Retina (tissue), 1 donor: ENCODE data around the gene SLFN14.
"Not testable (repeated sequence)": the region's sequence is repeated elsewhere in the genome, so short reads cannot be mapped to it uniquely, and the experiment has no call there.

Source experiments
- DNase-seq: peaks from one replicate; pipeline ENCODE4 v3.0.0-alpha.2; 2016

The SLFN14 gene

DNA sequence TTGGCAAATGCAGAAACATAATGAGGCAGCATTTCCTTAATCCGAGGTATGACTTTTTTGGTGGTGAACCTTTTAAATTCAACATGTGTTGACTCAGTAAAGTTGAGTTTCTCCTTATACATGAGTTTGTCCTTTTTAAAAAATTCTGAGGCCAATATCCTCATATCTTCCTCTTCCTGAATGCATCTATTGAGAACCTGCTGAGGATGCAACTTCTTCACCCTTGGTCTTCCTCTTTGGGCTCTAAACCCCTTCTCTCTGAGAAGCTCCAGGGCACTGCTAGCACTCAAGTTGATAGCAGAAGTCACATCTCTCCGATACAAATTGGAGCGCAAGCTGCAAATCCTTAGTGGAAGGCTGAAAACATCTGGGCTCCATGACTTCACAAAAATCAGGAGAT, 3.3 kb downstream of the SLFN14 start:
- no peak for DNase-seq

DNA sequence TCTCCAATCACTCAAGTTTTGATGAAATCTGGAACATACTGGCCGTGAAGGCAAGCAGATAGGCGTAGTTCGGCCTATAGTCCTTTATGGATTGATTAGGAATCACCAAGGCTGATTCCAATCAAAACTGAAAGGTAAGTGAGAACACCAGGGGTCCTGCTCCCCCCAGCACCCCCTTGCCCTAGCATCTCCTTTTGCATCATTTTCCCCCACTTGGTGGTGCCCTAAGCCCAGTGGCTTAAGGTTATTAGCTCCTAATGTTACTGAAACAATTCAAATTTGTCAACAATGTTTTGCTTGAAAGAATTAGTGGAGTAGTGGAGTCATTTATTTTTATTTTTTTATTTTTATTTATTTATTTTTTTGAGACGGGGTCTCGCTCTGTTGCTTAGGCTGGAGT, 4.9 kb downstream of the SLFN14 start:
- DNase-seq: no peak

DNA sequence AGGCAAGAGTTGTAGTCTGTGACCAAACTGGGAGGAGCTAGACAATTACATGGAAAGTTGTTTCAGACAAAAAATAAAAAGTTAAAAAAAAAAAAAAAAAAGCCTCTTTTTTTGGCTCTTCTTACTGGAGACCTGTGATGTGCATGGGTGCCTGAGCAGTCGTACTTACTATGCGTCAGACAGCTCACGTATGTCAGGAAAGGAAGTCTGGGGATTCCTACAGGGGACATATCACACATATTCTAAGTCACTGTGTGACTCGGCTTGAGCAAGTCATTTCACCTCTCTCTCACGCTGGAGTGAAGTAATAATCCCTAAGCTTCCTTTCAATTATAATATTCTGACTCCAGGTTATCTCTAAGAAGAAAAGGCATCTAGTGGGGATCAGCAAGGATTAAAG, 6.0 kb downstream of the SLFN14 start:
- DNase-seq: no peak

DNA sequence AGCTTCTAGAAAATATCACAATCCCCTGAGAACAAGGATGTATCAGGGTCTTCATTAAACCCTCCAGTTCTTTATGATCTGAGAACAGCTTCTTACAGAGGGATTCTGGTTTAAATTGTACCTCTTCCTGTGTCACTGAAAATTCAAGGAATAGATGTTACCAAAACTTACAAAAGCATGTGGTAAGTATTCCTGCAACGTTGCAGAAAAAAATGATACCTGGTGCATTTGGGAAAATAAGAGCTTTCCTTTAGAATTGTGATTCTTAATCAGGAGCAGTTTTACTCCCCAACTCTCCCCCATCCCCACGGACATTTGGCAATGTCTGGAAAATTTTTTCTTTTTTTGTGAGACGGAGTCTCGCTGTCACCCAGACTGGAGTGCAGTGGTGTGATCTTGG, 7.3 kb downstream of the SLFN14 start:
- no peak for DNase-seq

DNA sequence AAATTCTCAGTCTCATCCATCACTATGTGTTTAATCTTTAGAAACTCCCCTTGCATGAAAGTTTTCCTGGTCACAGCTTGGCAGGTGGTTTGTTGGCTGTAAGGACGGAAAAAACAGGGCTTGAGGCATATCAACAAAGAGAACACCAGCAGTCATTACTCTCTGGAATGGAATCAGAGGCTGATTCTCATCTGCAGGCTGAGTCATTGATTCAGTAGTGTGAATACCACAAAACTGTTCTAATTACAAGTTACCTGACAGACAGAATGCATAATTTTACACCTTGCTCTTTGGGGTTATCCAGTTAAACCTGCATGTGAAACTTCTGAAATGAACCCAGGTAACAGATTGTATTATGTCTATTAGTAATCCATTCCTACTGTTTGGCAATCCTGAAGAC, 11.6 kb downstream of the SLFN14 start:
- no peak for DNase-seq

DNA sequence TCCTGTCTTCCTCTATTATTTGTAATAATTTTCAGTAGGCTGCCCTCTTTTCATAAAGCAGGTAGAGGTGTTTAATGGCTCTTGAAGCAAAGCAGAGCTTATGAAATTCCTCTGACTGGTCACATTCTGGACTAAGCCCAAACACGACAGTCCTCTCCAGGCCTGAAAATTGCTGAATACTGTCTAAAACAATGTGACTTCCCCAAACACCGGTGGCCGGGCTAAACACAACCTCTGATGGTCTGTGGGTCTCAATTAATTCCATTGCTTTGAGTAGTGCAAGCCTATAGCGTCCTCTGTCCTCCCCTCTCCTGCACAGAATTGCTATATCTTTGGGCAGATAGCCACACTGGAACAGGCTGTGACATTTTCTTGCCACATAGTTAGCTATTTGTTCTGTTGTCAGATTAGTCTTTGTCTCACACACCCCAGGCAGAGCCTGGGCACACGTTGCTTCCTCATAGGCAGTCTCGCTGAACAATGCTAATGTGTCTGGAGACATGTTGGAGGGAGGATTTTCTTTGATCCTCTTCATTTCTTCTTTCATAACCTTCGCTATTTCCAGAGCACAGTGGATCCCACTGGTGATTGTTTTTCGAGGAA, 12.3 kb downstream of the SLFN14 start:
- no peak for DNase-seq

DNA sequence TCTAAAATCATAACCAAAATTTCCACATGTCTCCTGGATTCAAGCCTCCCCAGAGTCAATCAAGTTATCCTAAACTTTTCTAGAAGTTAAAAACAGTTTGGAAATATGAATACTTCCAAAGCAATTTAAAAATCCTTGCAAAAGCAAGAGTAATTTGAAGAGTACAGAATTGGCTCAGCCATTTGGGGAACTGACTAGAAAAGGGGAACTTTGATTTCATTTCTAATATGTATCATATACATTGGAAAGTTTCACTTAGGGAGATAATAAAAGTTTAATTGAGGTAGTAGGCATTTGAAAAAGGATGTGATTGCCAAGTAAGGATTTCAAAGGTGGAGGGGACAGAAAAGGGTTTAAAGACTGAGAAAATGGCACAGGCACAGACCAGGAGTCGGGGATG, 14.1 kb downstream of the SLFN14 start:
- no peak for DNase-seq

DNA sequence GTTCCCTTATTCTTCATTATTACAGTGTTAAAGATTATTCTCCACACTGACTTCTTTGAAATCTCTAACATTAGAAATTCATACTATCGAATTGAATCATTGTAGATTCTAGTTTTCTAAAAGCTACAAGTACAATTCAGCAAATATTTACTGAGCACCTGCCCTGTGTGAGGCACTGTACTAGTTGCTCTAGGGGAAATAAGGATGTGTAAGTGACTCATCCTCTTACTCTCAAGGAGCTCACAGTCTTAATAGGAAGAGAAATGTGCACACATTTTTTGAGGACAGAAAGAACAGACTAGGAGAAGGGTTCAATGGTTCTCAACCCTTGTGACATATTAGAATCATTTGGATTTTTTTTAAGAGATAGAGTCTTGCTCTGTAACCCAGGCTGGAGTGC, 15.5 kb downstream of the SLFN14 start:
- no peak for DNase-seq

DNA sequence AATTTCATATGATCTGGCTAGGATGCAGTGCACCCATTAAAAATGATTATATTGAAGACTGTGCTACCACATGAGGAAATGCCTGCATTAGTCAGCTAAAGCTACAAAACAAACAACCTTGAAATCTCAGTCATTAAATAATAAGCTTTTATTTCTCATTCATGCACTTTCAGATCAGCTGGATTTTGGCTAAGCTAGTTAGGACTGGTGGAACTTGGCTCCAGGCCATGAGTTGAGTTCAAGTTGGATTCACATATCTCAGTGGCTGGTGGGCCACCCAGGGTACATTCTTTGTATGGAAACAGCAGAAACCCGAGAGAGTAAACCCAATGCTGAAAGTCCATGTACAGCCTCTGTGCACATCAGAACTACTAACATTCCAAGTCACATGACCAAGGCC, 16.8 kb downstream of the SLFN14 start:
- DNase-seq: no peak

DNA sequence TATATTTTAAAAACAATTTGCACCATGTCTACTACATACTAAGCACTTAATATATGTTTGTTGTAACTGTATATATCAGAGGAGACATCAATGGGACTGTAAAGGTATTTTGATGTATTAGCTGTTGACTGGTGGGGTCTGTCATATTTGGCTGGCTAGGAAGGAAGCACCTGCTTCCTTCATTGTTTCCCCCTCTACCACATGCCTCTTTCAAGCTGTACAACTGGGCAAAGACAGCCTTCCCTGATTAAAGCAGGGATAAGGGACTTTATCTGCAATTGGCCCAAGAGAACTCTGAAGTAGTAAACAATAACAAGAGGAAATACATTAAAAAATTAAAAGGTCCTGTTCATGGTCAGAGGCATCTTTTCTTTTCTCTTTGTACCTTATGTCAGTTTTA, 17.6 kb downstream of the SLFN14 start:
- DNase-seq: no peak

DNA sequence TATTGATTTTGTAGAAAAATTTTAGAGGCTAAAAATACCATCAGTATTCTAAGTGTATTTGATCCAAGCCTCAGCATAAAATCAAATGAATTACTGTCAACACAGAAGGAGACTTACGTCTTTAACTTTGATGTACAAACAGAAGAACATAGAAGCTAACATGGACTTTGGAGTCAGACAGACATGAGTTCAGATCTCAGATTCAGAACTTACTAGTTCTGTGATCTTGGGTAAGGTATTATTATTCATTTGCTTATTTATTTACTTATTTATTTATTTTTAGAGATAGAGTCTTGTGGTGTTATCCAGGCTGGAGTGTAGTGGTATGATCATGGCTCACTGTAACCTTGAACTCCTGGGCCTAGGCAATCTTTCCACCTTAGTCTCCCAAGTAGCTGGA, 19.2 kb downstream of the SLFN14 start:
- DNase-seq: no peak

DNA sequence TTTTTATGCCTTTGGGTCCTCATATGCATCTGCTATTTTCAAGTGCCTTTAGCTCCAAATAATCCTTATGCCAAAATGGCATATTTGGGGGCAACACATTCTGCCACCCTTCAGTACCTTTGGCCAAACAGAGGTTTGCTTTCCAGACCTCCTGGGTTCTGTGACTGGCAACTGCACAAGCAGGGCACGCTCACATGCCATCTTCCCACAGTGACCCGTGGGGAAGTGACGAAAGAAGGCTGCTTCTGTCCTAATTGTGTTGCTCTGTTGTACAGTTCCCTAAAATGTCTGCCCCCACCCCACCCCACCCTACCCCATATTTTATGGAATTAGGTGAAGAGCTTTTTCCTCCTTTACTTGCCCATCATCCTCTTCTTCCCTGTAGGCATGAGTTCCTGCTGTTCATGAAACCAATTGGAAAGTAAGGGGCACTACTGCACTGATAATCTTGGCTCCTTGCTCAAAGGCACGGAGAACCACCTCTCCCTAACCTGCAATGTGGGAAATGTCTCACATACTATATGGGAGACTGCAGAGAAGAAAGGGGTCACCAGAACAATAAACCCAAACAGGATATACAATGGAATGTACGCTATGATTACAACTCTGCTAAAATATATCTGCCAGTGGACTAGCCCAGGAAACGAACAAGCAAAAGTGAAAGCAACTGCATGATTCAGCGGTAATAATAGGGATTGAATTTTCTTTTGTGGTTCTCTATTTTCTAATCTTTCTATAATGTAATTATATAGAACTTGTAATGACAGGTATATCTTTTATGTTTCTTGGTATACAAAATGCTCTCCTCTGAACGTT, 19.8 kb downstream of the SLFN14 start:
- DNase-seq: no peak

DNA sequence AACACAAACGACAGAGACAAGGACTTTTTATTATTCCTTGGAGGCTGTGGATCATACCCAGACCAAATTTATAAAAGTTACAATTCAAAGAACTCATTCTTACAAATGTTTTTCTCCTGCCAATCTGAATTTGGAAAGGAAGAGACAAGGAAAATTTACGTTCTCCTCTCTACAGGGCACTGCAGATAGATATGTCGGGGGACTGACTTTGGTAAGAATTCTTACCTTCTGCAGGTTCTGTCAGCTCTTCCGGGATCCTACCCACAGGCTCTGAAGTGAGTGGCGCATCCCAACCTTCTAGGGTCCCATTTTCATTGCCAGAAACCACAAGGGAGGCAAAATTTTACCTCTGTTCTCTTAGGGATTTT, 21.0 kb downstream of the SLFN14 start:
- DNase-seq: no peak

DNA sequence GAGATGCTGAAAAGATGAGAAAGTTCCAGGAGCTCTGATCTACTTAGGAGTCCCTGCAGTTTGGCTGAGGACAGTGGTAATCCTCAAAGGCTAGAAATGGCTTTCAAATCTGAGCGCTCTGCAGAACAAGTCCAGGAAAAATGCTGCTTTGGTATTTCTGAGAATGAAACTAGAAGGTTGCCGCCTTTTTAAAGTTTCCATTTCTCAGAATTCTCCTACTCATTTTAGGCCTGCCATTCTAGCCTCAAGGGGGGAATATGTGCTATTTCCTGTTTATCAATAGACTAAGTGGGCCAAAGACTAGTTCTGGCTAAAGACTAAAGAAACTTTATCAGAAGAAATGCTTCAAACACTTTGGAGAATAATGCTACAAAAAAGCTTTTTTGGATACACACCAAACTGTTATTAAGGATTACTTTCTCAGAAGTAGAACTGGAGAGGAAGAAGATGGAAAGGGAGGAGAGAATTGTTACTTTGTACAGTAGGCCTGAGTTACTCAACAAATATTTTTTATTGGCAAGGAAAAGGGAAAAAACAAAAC, 22.9 kb downstream of the SLFN14 start, which contains the start of gene SLFN12L:
Gene SLFN12L, minus strand, starts transcription at position 78 of the 541 bp plus-strand sequence. CDS start 15,314 bp downstream, outside the sequence.
- DNase-seq: no peak

DNA sequence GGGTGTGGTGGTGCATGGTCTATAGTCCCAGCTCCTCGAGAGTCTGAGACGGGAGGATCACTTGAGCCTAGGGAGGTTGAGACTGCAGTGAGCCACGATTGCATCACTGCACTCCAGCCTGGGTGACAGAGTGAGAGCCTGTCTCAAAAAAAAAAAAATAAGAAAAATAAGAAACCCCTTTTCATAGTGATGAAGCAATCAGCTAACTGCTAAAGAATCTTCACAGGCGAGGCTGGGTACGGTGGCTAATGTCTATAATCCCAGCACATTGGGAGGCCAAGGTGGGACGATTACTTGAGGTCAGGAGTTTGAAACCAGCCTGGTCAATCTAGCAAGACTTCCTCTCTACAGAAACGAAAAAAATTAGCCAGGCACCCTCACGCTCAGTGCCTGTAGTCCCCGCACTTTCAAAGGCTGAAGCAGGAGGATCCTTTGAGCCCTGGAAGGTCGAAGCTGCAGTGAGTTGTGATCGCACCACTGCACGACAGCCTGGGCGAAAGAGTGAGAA, 23.9 kb downstream of the SLFN14 start:
- no peak for DNase-seq

DNA sequence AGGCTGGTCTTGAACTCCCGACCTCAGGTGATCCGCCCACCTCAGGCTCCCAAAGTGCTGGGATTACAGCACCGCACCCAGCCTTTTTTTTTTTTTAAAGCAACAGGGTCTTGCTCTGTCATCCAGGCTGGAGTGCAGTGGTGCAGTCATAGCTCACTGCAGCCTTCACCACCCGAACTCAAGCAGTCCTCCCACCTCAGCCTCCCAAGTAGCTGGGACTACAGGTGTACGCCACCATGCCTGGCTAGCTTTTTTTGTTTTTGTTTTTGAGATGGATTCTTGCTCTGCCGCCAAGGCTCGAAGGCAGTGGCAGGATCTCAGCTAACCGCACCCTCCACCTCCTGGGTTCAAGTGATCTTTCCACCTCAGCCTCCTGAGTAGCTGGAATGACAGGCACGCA, 25.2 kb downstream of the SLFN14 start:
- DNase-seq: not testable (repeated sequence)

DNA sequence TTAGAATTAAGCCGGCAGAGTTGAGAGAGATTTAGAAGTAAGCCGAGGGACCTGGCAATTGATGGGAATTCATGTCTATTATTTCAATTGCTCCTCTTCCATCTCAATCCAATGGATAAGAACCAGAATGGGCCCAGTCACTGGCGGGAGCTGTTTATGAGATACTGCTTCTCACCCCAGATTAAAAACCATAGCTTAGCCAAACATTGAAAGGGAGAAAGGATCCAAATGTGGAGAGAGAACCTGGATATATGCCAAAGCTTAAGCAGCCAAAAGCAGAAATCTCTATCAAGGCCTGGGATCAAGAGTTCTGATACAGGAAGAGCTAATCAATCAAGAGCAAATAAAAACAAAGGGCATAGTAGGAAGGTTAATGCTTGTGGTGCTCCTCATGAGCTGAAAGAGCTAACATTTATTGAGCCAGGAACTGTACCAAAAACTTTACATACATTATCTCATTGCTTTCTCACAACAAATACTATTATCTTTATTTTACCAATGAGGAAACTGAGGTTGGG, 26.0 kb downstream of the SLFN14 start:
- no peak for DNase-seq

DNA sequence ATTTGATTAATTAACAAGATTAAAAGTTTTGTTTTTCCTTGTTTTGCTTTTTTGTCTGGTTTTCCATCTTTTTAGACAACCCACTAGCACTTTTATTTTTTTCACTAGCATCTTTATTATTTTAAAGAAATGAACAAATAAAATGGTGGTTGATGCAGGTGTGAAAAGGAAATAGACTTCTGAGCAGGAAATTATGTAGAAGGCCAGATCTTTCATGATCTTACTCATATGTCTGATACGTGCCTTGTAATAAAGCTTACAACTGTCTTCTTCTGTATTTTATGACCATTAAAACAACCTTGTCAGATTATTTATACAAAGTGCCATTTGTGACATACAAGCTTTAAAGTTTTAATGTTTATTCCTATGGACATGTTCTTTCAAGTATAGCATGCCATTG, 29.5 kb downstream of the SLFN14 start:
- DNase-seq: no peak

DNA sequence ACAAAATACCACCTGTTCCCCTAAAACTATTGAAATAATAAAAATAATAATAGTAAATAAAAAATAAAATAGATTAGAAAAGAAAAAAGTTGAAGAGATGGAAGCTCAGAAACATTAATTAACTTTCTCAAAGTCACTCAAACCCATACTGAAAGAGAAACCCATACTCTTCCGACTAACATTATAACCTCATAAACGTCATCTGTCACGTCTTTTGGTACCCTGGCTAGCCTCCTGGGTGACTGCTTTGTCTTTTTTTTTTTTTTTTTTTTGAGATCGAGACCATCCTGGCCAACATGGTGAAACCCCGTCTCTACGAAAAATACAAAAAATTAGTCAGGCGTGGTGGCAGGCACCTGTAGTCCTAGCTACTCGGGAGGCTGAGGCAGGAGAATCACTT, 30.8 kb downstream of the SLFN14 start:
- no peak for DNase-seq

DNA sequence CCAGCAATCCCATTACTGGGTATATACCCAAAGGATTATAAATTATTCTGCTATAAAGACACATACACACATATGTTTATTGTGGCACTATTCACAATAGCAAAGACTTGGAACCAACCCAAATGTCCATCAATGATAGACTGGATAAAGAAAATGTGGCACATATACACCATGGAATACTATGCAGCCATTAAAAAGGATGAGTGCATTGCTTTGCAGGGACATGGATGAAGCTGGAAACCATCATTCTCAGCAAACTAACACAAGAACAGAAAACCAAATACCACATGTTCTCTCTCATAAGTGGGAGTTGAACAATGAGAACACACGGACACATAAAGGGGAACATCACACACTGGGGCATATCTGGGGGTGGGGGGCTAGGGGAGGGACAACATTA, 31.3 kb downstream of the SLFN14 start:
- DNase-seq: not testable (repeated sequence)

DNA sequence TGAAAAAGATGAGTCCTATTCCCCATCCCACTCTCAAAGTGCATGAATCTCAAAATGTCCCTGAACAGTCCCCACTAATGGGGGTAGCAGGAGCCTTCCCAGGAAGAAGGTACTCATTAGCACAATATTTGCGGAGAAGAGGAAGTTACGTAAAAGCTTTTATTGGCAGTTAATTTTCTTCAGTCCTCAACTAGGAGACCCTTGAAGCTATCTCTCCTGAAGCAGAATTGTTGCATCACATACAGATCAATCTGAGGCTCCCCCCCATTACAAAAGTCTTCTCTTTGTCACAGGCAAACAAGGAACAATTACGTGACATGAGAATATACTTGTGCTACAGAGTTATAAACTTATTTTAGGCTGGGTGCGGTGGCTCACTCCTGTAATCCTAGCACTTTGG, 37.3 kb downstream of the SLFN14 start:
- DNase-seq: no peak

DNA sequence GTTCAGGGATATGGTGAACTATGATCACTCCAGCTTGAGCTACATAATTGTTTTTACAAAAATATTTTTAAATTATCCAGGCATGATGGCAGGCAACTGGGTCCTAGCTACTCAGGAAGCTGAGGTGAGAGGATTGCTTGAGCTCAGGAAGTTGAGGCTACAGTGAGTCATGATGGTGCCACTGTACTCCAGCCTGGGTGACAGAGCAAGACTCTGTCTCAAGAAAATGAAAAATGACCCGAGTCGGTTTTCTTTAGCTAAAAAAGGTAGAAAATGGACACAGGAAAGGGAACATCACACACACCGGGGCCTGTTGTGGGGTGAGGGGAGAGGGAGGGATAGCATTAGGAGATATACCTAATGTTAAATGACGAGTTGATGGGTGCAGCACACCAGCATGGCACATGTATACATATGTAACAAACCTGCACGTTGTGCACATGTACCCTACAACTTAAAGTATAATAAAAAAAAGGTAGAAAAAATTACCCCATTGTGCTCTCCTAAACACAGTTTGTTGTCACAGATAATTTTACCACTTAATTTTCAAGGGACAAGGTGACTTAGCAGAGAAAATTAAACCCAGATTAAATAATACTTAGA, 38.9 kb downstream of the SLFN14 start:
- DNase-seq: not testable (repeated sequence)

DNA sequence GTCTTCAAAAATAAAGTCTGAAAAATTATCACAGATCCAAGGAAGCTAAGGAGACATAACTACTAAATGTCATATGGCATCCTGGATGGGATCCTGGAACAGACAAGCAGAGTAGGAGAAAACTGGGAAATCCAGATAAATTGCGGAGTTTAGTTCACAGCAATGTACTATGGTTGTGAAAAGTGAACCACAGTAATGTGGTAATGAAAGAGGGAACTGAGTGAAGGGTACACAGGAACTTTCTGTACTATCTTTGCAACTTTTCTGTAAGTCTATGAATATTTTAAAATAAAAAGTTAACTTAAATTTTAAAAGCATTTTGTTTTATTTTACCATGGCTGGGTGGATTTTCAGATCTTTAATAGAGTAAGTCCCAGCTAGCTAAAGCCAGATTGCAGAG, 39.5 kb downstream of the SLFN14 start:
- DNase-seq: no peak
